Sigmoid colon (tissue), 4 donors: Measurements from ENCODE around the gene LPP.

ENCODE experiments used
- CTCF ChIP-seq, 4 experiments: fragments of 450-650 bp in 3 of 4; fragments of 200-600 bp in 1 of 4; IDR thresholded peaks; one replicate each; pipeline ENCODE4 v1.5.1; 2016 to 2019; ENCODE audit warnings: antibody characterized with exemption in 4 of 4, mild to moderate bottlenecking in 3 of 4, moderate library complexity in 2 of 4
- EP300 ChIP-seq, 4 donors: sonication (generic); formaldehyde crosslinking; IDR thresholded peaks; one replicate each; pipeline ENCODE4 v1.6.1; 2017; ENCODE audit warnings: antibody characterized with exemption in 4 of 4
- POLR2A ChIP-seq, 2 donors: fragments of 450-650 bp; IDR thresholded peaks; one replicate each; pipeline ENCODE4 v1.6.1; 2016; ENCODE audit warnings: antibody characterized with exemption in 2 of 2, mild to moderate bottlenecking in 2 of 2, moderate library complexity in 2 of 2

- no peak for TF ChIP-seq POLR2A (IDR thresholded peaks at IDR 0.05)
- TF ChIP-seq CTCF (IDR thresholded peaks at IDR 0.05), result no peak
- TF ChIP-seq EP300 (IDR thresholded peaks at IDR 0.05), result no peak
These were observed 46.5 kb downstream of the LPP start for GRCh38 chr3:188200481-188200880.
